HUES48 (cell line): Measurements from ENCODE around the gene MORC1.

ENCODE experiments used
- H3K27ac ChIP-seq: one replicate; pipeline ENCODE4 v1.7.0; 2013; ENCODE audit warnings: low read depth, low read length, inconsistent platforms
- H3K27me3 ChIP-seq: 2 replicates; pipeline ENCODE4 v1.6.1; 2013; ENCODE audit warnings: mild to moderate bottlenecking, low read length; ENCODE audit not compliant: control insufficient read depth, insufficient read depth
- H3K36me3 ChIP-seq: 2 replicates; pipeline ENCODE4 v1.6.1; 2013; ENCODE audit warnings: low read length; ENCODE audit not compliant: control insufficient read depth, insufficient read depth
- H3K4me1 ChIP-seq: 2 replicates; pipeline ENCODE4 v1.6.1; 2013; ENCODE audit warnings: mild to moderate bottlenecking, low read length; ENCODE audit not compliant: control insufficient read depth, insufficient read depth
- H3K4me3 ChIP-seq: 2 replicates; pipeline ENCODE4 v1.5.1; 2013; ENCODE audit warnings: mild to moderate bottlenecking, low read depth, low read length
- H3K9ac ChIP-seq: 2 replicates; pipeline ENCODE4 v1.6.1; 2013; ENCODE audit warnings: mild to moderate bottlenecking, low read depth, low read length, moderate library complexity
- H3K9me3 ChIP-seq: 2 replicates; pipeline ENCODE4 v1.6.1; 2013; ENCODE audit warnings: low read length; ENCODE audit not compliant: control insufficient read depth, insufficient read depth

MORC1 gene

DNA sequence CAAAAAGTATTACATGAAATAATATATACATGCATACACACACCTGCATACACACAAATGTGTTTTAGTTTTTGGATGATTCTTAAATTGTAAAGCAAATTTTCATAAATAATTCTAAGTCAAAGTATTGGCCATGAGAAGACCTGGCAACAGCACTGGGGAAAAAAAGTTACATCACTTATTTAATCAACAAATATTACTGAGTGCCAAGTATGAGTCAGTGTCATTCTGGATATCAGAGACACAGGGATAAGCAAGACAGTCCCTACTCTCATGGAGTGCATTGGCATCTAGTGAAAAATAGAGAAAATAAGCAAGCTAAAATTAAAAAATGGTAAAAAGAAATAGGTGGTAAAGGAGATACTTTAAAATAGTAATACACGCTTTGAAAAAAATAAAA is 134.9 kb downstream of the MORC1 start:
- Histone ChIP-seq H3K27ac (no peak overlapping the region), H3K9ac (no peak overlapping the region), H3K4me1 (no peaks in the 10 kb centered on the region), H3K36me3 (no peaks in the 10 kb centered on the region), H3K4me3 (no peak overlapping the region), H3K27me3 (no peaks in the 10 kb centered on the region), H3K9me3 (no peaks in the 10 kb centered on the region)

- Histone ChIP-seq H3K27ac (no peak overlapping the region), H3K27me3 (no peaks in the 10 kb centered on the region), H3K36me3 (no peaks in the 10 kb centered on the region), H3K9me3 (no peaks in the 10 kb centered on the region), H3K4me1 (no peaks in the 10 kb centered on the region), H3K4me3 (no peak overlapping the region), H3K9ac (no peak overlapping the region)
Observed at GRCh38 chr3:108976058-108976457, 141.9 kb downstream of the MORC1 start.

DNA sequence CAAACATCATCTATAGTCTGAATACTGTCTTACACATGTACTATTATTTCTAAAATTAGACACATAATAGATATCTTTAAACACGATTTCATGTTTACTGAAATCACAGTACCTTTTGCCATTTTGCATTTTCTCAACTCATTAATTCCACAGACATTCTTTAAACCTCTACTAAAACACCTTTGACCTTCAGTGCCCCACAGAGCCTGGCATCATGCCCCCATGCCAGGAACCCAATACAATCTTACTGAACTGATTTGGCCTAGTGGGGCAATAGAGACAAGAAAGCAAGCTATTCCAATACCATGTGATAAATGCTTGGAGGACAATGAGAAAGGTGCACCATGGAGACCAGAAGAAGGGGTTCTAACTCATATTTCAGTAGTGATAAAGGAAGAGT is 144.9 kb downstream of the MORC1 start:
- no peak overlapping the region for H3K4me3 ChIP-seq

DNA sequence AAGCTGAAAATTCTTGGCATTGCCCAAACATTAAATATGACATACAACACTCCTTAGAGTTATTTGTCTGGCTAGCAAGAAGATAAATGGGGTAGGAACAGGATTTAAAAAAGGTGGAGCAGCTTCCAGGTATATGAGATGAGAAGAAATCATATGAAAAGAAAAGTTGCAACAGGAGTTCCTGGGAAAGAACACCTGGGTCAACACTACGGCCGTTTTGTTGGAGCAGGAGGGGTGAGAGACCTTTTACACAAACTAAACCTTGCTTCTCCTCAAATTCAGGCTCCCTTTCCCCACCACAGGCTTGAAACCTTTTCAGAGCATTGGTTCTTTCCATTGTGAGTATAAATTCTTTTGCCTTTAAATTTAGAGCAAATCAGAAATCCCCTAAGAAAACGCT is 145.5 kb downstream of the MORC1 start:
- Histone ChIP-seq H3K9ac (no peak overlapping the region), H3K4me3 (no peak overlapping the region), H3K27me3 (no peaks in the 10 kb centered on the region), H3K4me1 (no peaks in the 10 kb centered on the region), H3K27ac (no peak overlapping the region), H3K36me3 (no peaks in the 10 kb centered on the region), H3K9me3 (no peaks in the 10 kb centered on the region)

More for the DNA sequence above, 144.9 kb downstream of the MORC1 start:
- no peaks in the 10 kb centered on the region for H3K27me3 ChIP-seq
- no peaks in the 10 kb centered on the region for H3K36me3 ChIP-seq
- H3K4me1 ChIP-seq, result no peaks in the 10 kb centered on the region
- H3K9me3 ChIP-seq, result no peaks in the 10 kb centered on the region
- H3K27ac ChIP-seq, result no peak overlapping the region
- no peak overlapping the region for H3K9ac ChIP-seq

DNA sequence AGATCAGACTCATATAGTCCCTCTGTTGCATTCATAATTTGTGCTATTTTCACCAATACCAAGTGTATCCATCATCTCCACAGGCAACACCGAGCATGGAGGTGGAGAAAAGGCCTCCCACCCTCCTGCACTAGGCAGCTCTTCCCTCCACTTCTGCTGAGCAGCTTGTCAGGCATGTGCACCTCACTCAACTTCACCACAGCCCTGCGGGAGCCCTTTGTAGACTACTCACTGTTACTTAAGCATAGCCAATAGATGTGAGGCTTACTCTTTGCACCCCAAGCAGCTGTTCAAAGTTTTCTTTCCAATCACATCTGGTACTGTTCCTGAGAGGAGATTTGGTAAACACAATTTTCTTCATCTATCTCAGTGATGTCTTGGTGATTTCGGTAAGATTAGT is 147.4 kb downstream of the MORC1 start:
- H3K9me3 ChIP-seq, result no peaks in the 10 kb centered on the region
- H3K27ac ChIP-seq, result no peak overlapping the region
- no peaks in the 10 kb centered on the region for H3K4me1 ChIP-seq
- H3K9ac ChIP-seq, result no peak overlapping the region
- H3K27me3 ChIP-seq, result no peaks in the 10 kb centered on the region
- H3K36me3 ChIP-seq, result no peaks in the 10 kb centered on the region
- no peak overlapping the region for H3K4me3 ChIP-seq

DNA sequence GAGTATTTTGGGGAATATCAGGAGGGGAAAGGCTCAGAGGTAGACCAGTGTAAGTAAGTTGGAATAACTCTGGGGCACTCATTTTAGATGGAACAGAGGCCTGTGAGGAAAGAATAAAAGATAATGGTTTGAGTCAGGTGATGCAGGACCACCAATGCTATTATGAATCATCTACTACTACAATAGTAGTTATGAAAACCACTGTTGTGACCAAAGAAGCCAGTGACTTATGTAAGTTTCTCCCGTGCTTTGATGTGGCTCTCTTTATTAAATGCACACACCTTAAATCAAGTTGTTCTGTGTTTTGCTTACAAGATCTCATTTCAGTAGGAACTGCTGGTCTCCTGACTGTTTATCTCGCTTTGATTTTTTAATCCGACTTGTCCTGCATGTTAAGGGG is 151.2 kb downstream of the MORC1 start:
- H3K9me3 ChIP-seq, result no peaks in the 10 kb centered on the region
- no peaks in the 10 kb centered on the region for H3K27me3 ChIP-seq
- no peaks in the 10 kb centered on the region for H3K36me3 ChIP-seq
- no peaks in the 10 kb centered on the region for H3K4me1 ChIP-seq
- H3K27ac ChIP-seq, result no peak overlapping the region
- H3K4me3 ChIP-seq, result no peak overlapping the region
- no peak overlapping the region for H3K9ac ChIP-seq

DNA sequence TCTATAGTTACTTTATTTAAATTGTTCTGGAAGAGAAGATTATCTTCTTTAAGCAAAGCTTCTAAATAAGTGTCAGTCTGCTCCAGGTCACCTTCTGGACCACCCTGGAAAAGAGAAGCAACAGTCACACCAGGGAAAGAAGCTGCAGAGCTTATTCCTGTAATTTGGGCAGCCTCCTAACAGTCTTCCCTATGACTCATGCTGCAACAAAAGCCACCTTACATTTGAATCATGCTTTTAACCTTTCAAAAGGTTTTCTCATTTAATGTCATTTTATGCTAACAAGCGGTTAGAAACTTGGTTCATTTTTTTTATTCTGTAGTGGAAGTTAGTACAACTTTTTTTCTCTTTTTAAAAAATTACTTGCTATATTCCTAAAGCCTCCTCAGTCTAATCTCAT is 158.9 kb downstream of the MORC1 start:
- H3K4me3 ChIP-seq, result no peak overlapping the region

DNA sequence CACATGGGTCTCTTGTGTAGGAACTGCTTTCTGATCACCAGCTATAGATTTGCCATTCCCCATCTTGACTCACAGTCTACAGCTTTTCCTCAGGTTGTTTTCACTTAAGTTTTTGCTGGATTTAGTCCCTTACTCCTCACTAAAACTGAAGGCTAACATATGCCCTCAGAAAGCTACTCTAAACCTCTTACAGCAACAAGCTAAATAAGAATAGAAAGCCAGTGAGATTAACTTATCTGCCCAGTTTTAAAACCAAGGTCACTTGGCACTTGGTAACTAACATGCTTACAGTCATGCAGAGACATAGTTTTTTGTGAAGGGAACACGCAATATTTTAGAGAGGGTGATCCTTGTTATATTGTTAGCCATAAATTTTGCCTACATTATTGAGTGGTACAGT is 164.2 kb downstream of the MORC1 start, which contains the start of gene GUCA1C:
Gene GUCA1C, minus strand, starts transcription at position 180 of the 400 bp plus-strand sequence. Its CDS starts 117 bp downstream, at position 63.
- peaks cover under 1% of the 10 kb centered on the region; the same call in 1 of the 2 replicates for H3K4me1 ChIP-seq
- no peak within 1 kb of the TSS for H3K4me3 ChIP-seq
- no peaks in the 10 kb centered on the region for H3K27me3 ChIP-seq
- no peak within 1 kb of the TSS for H3K27ac ChIP-seq
- no peaks in the 10 kb centered on the region for H3K36me3 ChIP-seq
- no peak within 1 kb of the TSS for H3K9ac ChIP-seq
- H3K9me3 ChIP-seq, result no peaks in the 10 kb centered on the region

More for the DNA sequence above, 158.9 kb downstream of the MORC1 start:
- Histone ChIP-seq H3K4me1 (peaks cover 8% of the 10 kb centered on the region; the same call in 1 of the 2 replicates), H3K27me3 (no peaks in the 10 kb centered on the region), H3K27ac (peak overlapping the region; percentile 57), H3K9me3 (no peaks in the 10 kb centered on the region), H3K36me3 (no peaks in the 10 kb centered on the region), H3K9ac (no peak overlapping the region)

- Histone ChIP-seq H3K9me3 (no peaks in the 10 kb centered on the region), H3K9ac (no peak overlapping the region), H3K27me3 (no peaks in the 10 kb centered on the region), H3K4me3 (no peak overlapping the region), H3K36me3 (no peaks in the 10 kb centered on the region), H3K4me1 (no peaks in the 10 kb centered on the region), H3K27ac (no peak overlapping the region)
Observed at GRCh38 chr3:108953210-108953609, 164.7 kb downstream of the MORC1 start.

DNA sequence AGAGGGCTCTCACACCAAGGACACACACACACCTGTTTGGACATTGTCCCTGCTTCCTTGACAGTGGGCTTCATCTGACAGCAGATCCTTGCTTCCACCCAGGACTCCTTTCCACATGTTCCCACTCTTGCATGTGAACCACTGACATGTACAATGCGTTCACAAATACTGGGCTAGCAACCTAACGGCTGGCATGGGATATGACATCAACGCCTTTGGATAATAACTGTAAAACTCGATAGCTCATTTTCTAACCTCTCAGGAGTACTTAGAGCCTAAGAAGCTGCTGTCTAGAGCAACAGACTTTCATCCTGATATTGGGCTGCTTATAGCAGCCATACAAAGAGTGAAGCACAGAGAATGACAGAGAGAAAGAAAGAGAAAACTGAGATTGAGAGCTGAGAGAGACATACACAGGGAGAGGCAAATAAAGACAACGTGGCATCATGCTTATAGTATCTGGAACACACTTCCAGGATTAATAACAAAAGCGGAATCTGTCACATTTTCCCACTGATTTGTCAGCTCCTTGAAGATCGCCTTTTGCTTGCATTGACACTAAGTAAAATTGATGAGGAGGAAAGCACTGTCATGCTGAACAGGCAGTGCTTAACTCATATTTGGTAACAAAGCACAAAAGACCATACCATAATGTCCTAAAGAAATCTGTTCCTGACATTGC is 166.0 kb downstream of the MORC1 start:
- no peaks in the 10 kb centered on the region for H3K27me3 ChIP-seq

DNA sequence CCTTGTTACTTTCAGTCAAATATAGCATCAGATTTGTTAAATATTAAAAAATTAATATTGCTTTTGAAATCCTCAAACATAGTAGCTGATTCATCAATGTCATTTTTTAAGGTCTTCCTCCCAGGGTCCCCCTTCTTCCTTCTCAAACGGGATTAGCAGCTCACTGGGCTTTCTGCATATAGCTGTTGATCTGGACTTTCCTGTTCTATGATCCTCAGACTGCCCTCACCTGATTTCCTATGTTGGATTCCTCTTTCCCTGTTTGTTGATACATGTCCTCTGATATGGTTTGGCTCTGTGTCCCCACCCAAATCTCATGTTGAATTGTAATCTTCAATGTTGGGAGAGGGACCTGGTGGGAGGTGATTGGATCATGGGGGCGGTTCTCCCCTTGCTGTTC is 170.1 kb downstream of the MORC1 start:
- no peaks in the 10 kb centered on the region for H3K9me3 ChIP-seq
- no peak overlapping the region for H3K4me3 ChIP-seq
- no peaks in the 10 kb centered on the region for H3K4me1 ChIP-seq
- no peak overlapping the region for H3K27ac ChIP-seq
- no peak overlapping the region for H3K9ac ChIP-seq
- no peaks in the 10 kb centered on the region for H3K36me3 ChIP-seq
- no peaks in the 10 kb centered on the region for H3K27me3 ChIP-seq

More for the DNA sequence above, 166.0 kb downstream of the MORC1 start:
- no peak overlapping the region for H3K9ac ChIP-seq
- no peak overlapping the region for H3K4me3 ChIP-seq
- H3K36me3 ChIP-seq, result no peaks in the 10 kb centered on the region
- H3K4me1 ChIP-seq, result no peaks in the 10 kb centered on the region
- H3K9me3 ChIP-seq, result no peaks in the 10 kb centered on the region
- H3K27ac ChIP-seq, result no peak overlapping the region
